Effector memory CD4-positive, alpha-beta T cell (primary cell): ENCODE data around the gene ANXA11.

Experiments used
- DNase-seq, 3 donors: peaks; one replicate each; pipeline ENCODE4 v3.0.0-alpha.2; 2020
- H3K27ac ChIP-seq: 2 replicates; pipeline ENCODE4 v1.7.0; 2013; ENCODE audit warnings: mild to moderate bottlenecking, low read length, moderate library complexity; ENCODE audit not compliant: insufficient read depth, poor library complexity, severe bottlenecking
- H3K27me3 ChIP-seq: replicated peaks from 2 replicates; pipeline ENCODE4 v1.7.0; 2013; ENCODE audit warnings: mild to moderate bottlenecking, low read length; ENCODE audit not compliant: insufficient read depth, control insufficient read depth, poor library complexity, severe bottlenecking
- H3K36me3 ChIP-seq: 2 replicates; pipeline ENCODE4 v1.7.0; 2013; ENCODE audit warnings: mild to moderate bottlenecking, low read length, moderate library complexity; ENCODE audit not compliant: control insufficient read depth, insufficient read depth
- H3K4me1 ChIP-seq: 2 replicates; pipeline ENCODE4 v1.7.0; 2013; ENCODE audit warnings: low read length, mild to moderate bottlenecking; ENCODE audit not compliant: control insufficient read depth, insufficient read depth, poor library complexity, severe bottlenecking
- H3K4me3 ChIP-seq: 2 replicates; pipeline ENCODE4 v1.7.0; 2013; ENCODE audit warnings: low read length, low read depth, mild to moderate bottlenecking; ENCODE audit not compliant: insufficient read depth, poor library complexity, severe bottlenecking
- H3K9me3 ChIP-seq: 2 replicates; pipeline ENCODE4 v1.7.0; 2013; ENCODE audit warnings: mild to moderate bottlenecking, low read length, moderate library complexity; ENCODE audit not compliant: control insufficient read depth

Gene ANXA11

DNA sequence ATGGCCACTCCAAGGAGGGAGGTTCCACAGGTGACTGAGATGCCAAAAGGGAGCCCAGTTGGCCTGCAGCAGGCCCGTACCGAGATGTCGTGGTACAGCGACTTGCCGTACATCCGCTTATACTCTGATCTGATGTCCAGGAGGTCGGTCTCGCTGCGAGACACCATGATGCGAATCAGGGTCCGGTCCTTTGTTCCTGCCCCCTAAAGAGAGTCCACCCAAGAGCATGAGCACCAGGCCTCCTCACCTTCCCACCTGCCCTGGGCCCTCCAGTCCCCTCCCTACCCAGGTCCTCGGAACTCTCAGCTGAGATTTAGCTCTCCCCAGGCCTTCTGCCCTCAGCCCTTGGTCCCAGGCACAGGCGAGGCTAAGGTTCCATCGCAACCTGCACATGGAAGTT is 47.8 kb downstream of the ANXA11 start:
- no peak overlapping the region for H3K4me3 ChIP-seq
- H3K27ac ChIP-seq, result no peak overlapping the region
- H3K36me3 ChIP-seq, result peaks cover 100% of the 10 kb centered on the region
- no peaks in the 10 kb centered on the region for H3K4me1 ChIP-seq
- H3K9me3 ChIP-seq, result no peaks in the 10 kb centered on the region
- H3K27me3 ChIP-seq, result no peaks in the 10 kb centered on the region
- DNase-seq, result no peak

DNA sequence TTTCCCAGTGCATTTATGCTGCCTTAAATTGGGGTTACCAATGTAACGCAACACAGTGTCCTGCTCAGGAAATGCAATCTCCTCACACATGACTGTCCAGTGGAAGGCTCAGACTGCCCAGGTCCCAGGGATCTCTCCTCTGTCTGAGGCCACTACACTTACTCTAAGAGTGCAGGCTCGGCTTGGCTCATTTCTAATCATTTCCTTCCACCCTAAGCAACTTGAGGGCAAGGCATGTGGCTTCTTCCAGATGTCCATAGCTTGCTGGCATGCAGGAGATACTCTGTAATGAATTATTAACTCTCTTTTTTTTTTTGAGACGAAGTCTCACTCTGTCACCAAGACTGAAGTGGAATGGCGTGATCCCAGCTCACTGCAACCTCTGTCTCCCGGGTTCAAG is 49.1 kb downstream of the ANXA11 start:
- DNase-seq, result no peak
- no peak overlapping the region for H3K4me3 ChIP-seq
- no peaks in the 10 kb centered on the region for H3K27me3 ChIP-seq
- peaks cover 97% of the 10 kb centered on the region for H3K36me3 ChIP-seq
- H3K27ac ChIP-seq, result no peak overlapping the region
- H3K4me1 ChIP-seq, result no peaks in the 10 kb centered on the region
- no peaks in the 10 kb centered on the region for H3K9me3 ChIP-seq

DNA sequence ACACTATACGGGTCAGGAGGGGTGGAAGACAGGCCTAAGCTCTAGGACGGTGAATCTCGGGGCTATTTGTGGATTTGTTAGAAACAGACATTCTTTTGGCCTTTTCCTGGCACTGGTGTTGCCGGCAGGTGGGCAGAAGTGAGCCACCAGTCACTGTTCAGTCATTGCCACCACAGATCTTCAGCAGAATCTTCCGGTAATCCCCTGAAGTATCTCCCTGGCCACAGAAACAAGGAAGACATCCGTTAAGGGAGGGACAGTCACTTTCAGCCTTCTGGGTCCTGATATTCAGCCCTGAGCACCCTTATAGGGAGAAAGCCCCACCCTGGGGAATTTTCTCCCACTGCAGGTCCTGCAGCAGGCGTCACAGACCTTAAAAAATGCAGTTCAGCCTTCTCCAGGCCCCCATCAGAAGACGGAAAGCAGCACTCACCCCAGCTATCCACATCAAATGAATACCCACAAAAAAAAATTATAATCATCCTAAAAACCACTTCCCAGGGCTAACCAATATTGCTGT is 49.6 kb downstream of the ANXA11 start:
- Histone ChIP-seq H3K4me1 (no peaks in the 10 kb centered on the region), H3K27ac (no peak overlapping the region), H3K27me3 (no peaks in the 10 kb centered on the region), H3K36me3 (peaks cover 97% of the 10 kb centered on the region), H3K9me3 (no peaks in the 10 kb centered on the region), H3K4me3 (no peak overlapping the region)
- DNase-seq, result no peak

DNA sequence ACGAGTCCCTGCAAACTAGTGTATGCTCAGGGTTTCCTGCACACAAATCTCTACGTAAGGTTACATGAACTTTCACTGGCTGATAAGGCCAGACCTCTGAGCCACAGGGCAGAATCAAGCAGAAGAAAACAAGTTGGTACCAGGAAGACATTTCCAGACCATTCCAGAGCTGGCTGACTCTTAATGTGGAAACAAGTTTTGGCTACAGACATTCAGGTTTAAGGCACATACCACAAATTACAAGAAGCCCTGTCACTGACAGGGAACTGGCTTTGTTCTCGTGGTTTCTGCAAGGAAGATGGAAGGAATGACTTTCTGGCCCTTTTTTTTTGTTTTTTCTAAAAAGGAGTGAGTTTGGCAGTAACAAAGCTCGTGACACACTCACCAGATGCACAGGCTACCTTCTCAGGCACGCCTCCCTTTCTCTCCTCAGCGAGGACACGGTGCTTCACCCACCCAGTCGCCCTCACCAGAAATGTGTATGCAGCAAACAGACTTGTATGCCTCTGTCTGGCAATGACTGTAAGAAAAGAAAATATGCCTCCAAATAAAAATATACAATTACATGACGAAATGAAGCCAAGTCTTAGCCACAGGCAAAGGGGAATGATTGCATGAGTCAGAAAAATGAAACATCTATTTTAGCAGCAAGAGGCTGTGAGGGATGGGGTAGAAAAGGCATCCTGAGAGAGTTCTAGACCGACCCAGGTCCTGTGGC is 50.2 kb downstream of the ANXA11 start:
- DNase-seq, result no peak
- H3K27ac ChIP-seq, result no peak overlapping the region
- H3K36me3 ChIP-seq, result peaks cover 94% of the 10 kb centered on the region
- no peaks in the 10 kb centered on the region for H3K4me1 ChIP-seq
- H3K9me3 ChIP-seq, result no peaks in the 10 kb centered on the region
- no peak overlapping the region for H3K4me3 ChIP-seq
- no peaks in the 10 kb centered on the region for H3K27me3 ChIP-seq

- Histone ChIP-seq H3K9me3 (no peaks in the 10 kb centered on the region), H3K27me3 (no peaks in the 10 kb centered on the region), H3K4me1 (no peaks in the 10 kb centered on the region), H3K27ac (no peak overlapping the region), H3K4me3 (no peak overlapping the region), H3K36me3 (peaks cover 91% of the 10 kb centered on the region)
- no peak for DNase-seq
Observed at GRCh38 chr10:80154626-80154977, 50.7 kb downstream of the ANXA11 start.

DNA sequence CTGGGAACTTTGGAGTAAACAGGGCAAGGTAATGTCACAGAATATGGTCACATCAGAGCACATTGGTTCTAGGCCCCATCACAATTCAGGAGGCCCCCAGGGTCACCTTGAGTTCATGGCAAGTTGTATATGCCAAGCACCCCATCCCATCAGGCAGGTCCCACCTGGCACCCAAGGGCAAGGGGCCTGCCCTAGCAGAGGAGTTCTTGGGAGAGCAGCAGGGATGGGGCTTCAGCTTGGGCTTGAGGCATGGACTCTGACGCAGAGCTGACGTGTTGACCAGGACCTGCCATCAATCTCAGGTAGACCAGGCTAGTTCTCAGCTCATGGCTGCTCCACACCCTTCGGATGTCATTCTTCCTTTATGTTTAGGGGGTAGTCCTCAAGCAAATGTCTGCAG is 51.9 kb downstream of the ANXA11 start:
- Histone ChIP-seq H3K27me3 (no peaks in the 10 kb centered on the region), H3K4me1 (no peaks in the 10 kb centered on the region), H3K9me3 (no peaks in the 10 kb centered on the region), H3K4me3 (no peak overlapping the region), H3K27ac (no peak overlapping the region), H3K36me3 (peaks cover 81% of the 10 kb centered on the region)
- DNase-seq, result no peak

- H3K27ac ChIP-seq, result no peak overlapping the region
- DNase-seq, result no peak
- no peaks in the 10 kb centered on the region for H3K4me1 ChIP-seq
- H3K36me3 ChIP-seq, result peaks cover 75% of the 10 kb centered on the region
- no peak overlapping the region for H3K4me3 ChIP-seq
- H3K9me3 ChIP-seq, result no peaks in the 10 kb centered on the region
- no peaks in the 10 kb centered on the region for H3K27me3 ChIP-seq
Observed at GRCh38 chr10:80152820-80153219, 52.5 kb downstream of the ANXA11 start.

DNA sequence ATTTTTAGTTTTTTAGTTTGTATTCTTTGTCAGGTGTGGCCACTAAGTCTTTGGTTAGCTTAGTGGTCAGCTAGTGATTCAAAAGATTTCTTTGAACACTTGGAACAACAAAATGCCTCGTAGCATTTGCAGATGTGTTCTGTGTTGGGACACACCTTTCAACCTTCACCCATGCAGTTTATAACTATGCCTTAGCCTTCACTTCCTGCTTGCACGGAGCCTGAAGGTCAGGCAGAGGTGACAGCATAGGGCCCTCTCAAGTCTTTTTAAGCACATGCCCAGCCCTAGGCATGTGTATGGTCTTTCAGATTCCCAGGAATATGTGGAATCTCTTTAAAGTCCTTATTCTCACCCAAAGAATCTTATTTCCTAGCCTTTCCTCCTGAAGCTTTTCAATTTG is 55.2 kb downstream of the ANXA11 start:
- Histone ChIP-seq H3K36me3 (peaks cover 48% of the 10 kb centered on the region), H3K4me3 (no peak overlapping the region), H3K27me3 (no peaks in the 10 kb centered on the region), H3K4me1 (no peaks in the 10 kb centered on the region), H3K9me3 (no peaks in the 10 kb centered on the region), H3K27ac (no peak overlapping the region)
- no peak for DNase-seq

GRCh38 chr10:80149123-80149522 is 56.2 kb downstream of the ANXA11 start:
- H3K36me3 ChIP-seq, result peaks cover 38% of the 10 kb centered on the region

DNA sequence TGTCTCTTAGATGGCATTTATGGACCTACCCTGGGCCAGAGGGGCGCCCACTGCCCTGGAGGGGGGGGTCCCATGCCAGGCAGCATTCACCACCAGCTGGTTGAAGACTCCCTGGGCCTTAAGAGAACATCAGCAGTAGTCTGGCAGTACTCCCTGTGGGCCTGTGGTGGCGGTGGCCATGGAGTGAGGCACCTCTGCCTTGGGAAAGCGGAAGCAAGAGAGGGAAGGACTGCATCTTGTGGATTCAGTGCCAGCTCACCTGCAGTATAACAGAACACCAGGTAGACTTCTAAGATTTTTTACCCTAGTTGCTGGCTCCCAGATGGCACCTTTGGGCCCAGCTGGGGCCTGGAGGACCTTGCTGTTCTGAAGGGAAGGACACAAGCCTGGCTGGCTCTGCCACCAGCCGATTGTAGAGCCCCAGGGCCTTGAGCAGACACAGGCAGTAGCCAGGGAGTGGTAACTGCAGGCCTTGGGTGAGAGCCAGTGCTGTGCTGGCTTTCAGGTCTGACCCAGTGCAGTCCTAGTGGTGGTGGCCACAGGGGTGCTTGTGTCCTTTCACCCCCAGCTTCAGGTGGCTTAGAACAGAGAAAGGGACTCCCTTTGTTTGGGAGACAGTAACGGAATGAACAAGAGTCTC is 57.1 kb downstream of the ANXA11 start:
- Histone ChIP-seq H3K9me3 (no peaks in the 10 kb centered on the region), H3K27me3 (no peaks in the 10 kb centered on the region), H3K4me3 (no peak overlapping the region), H3K4me1 (peaks cover 17% of the 10 kb centered on the region), H3K27ac (no peak overlapping the region), H3K36me3 (peaks cover 29% of the 10 kb centered on the region)
- DNase-seq, result no peak

More at GRCh38 chr10:80149123-80149522, 56.2 kb downstream of the ANXA11 start:
- Histone ChIP-seq H3K4me3 (no peak overlapping the region), H3K27ac (no peak overlapping the region), H3K4me1 (peaks cover 9% of the 10 kb centered on the region), H3K27me3 (no peaks in the 10 kb centered on the region), H3K9me3 (no peaks in the 10 kb centered on the region)
- DNase-seq, result no peak
